Measurements from ENCODE around the gene NXPH2.
"Not testable (repeated sequence)": the region's sequence is repeated elsewhere in the genome, so short reads cannot be mapped to it uniquely, and the experiment has no call there.

The NXPH2 gene

DNA sequence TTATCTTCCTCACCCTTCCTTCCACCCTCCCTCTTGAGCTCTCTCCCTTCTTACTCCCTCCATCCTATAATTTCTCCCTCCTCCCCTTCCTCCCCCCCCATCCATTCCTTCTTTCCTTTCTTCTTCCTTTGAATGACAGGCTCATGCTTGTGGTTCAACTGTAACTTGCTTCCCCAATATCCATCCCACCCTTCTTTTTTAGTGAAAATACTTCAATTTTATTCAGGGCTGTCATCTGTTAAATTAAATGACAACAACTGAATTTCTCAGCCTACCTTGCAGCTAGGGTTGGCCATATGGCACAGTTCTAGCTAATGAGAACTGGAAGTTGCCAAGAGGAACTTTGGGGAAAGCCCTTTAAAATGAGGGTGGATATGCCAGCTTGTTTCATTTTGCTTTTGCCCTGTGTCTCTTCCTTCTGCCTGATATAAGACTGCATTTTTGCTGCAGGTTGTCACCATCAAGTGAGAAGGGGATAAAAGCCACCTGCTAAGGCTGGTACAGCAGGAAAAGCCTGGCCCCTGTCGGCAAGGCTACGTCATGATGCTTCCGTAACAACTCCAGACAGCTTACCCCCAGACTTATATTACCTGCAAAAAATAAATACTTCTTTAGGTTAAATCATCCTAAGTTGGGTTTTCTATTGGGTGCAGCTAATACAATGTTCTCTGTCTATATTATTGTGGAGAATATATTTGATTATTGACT, 121.8 kb downstream of the NXPH2 start:
- H3K9me3 ChIP-seq (ENCODE audit: insufficient read depth, low read depth, low read length) = no peaks in the 10 kb centered on the region
- no peak overlapping the region for H3K9ac ChIP-seq (ENCODE audit: low read depth, low read length)
- H3K4me1 ChIP-seq (ENCODE audit: insufficient read depth, low read length) = no peaks in the 10 kb centered on the region
- H3K4me3 ChIP-seq (ENCODE audit: low read length) = no peak overlapping the region
- no peak overlapping the region for H3K27ac ChIP-seq (ENCODE audit: low read length)
- no peaks in the 10 kb centered on the region for H3K36me3 ChIP-seq (ENCODE audit: insufficient read depth, low read depth, low read length)
- no peaks in the 10 kb centered on the region for H3K27me3 ChIP-seq (ENCODE audit: insufficient read depth, low read length)

DNA sequence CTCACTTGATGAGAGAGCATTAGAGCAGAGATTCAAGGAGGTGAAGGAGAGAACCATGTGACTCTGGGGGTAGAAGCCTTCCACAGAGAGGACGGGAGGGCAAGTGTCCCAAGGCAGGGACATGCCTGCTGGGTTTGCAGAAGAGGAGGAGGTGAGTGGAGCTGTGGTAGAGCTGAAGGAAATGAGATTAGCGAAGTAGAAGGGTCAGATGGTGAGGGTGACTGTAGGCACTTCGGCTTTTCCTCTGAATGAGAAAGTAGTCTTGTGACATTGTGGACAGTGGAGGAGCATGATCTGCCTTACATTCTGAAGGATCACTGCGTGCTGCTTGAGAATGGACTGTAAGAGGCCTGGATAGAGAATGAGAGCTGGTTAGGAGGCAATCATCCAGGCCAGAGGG, 126.0 kb downstream of the NXPH2 start:
- Histone ChIP-seq H3K27ac (ENCODE audit: low read length) (no peak overlapping the region), H3K4me3 (ENCODE audit: low read length) (no peak overlapping the region), H3K9me3 (ENCODE audit: insufficient read depth, low read depth, low read length) (no peaks in the 10 kb centered on the region), H3K9ac (ENCODE audit: low read depth, low read length) (no peak overlapping the region), H3K36me3 (ENCODE audit: insufficient read depth, low read depth, low read length) (no peaks in the 10 kb centered on the region), H3K27me3 (ENCODE audit: insufficient read depth, low read length) (no peaks in the 10 kb centered on the region), H3K4me1 (ENCODE audit: insufficient read depth, low read length) (peaks cover 9% of the 10 kb centered on the region; the same call in 1 of the 2 replicates)

DNA sequence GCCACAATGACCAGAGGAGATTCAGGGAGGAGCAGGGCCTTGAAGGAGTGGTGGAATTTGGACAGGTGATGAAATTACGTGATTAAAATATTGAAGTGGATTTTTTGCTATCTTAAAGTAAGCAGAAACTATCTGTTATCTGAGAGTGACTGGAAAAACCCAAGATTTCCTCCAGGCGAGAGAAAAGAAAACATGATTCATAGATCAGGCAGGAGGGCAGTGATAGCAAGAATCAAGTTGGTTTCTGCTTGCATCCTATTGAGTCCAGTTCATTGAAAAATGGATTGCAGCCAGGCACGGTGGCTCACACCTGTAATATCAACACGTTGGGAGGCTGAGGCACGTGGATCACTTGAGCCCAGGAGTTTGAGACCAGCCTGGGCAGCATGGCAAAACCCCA, 127.8 kb downstream of the NXPH2 start:
- Histone ChIP-seq H3K9ac (ENCODE audit: low read depth, low read length) (no peak overlapping the region), H3K27me3 (ENCODE audit: insufficient read depth, low read length) (no peaks in the 10 kb centered on the region), H3K4me3 (ENCODE audit: low read length) (no peak overlapping the region), H3K4me1 (ENCODE audit: insufficient read depth, low read length) (peaks cover 20% of the 10 kb centered on the region; the same call in 1 of the 2 replicates), H3K36me3 (ENCODE audit: insufficient read depth, low read depth, low read length) (no peaks in the 10 kb centered on the region), H3K9me3 (ENCODE audit: insufficient read depth, low read depth, low read length) (no peaks in the 10 kb centered on the region), H3K27ac (ENCODE audit: low read length) (no peak overlapping the region)

DNA sequence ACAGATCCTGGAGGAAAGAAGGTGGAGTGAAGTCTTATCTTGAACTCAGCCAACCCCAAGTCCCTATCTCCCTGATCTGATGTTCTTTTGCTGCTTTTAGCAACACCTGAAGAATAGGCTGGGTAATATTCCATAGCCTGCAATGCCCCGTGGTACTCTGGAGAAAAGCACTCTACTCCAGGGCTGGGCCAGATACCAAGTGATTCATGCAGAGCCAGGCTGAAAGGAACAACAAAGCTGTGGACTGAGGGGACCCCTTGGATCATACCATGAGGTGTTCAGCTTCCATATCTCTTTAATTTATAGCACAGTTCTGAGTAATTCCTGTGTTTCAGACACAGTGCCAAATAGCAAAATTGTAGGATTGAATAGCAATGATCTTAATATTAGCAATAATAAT, 130.6 kb downstream of the NXPH2 start:
- H3K9ac ChIP-seq (ENCODE audit: low read depth, low read length) = no peak overlapping the region
- no peak overlapping the region for H3K4me3 ChIP-seq (ENCODE audit: low read length)
- no peak overlapping the region for H3K27ac ChIP-seq (ENCODE audit: low read length)
- H3K27me3 ChIP-seq (ENCODE audit: insufficient read depth, low read length) = no peaks in the 10 kb centered on the region
- H3K4me1 ChIP-seq (ENCODE audit: insufficient read depth, low read length) = peaks cover 20% of the 10 kb centered on the region; the same call in 1 of the 2 replicates
- no peaks in the 10 kb centered on the region for H3K9me3 ChIP-seq (ENCODE audit: insufficient read depth, low read depth, low read length)
- H3K36me3 ChIP-seq (ENCODE audit: insufficient read depth, low read depth, low read length) = no peaks in the 10 kb centered on the region

DNA sequence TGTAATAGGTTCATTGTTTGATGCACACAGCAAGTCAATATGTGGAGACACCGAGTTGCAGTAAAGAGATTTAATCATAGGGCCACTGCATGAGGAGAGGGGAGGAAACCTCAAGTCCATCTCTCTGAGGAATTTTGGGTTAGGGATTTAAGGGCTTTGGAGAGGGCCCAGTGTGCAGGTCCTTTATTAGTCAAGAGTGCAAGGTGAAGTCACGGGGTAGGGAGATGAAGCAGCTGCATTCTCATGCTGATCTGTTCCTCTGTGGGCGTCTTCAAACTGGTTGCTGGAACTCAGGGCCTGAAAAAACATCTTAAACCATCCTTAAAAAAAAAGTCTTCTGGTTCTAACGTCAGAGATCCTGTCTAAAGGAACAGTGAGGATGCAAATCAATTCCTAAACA, 131.6 kb downstream of the NXPH2 start:
- no peaks in the 10 kb centered on the region for H3K9me3 ChIP-seq (ENCODE audit: insufficient read depth, low read depth, low read length)
- H3K9ac ChIP-seq (ENCODE audit: low read depth, low read length) = peak overlapping the region; percentile 2; the same call in 1 of the 2 replicates
- no peaks in the 10 kb centered on the region for H3K36me3 ChIP-seq (ENCODE audit: insufficient read depth, low read depth, low read length)
- no peaks in the 10 kb centered on the region for H3K27me3 ChIP-seq (ENCODE audit: insufficient read depth, low read length)
- H3K27ac ChIP-seq (ENCODE audit: low read length) = no peak overlapping the region
- H3K4me3 ChIP-seq (ENCODE audit: low read length) = no peak overlapping the region; the same call in 1 of the 2 replicates
- H3K4me1 ChIP-seq (ENCODE audit: insufficient read depth, low read length) = peaks cover 20% of the 10 kb centered on the region; the same call in 1 of the 2 replicates

DNA sequence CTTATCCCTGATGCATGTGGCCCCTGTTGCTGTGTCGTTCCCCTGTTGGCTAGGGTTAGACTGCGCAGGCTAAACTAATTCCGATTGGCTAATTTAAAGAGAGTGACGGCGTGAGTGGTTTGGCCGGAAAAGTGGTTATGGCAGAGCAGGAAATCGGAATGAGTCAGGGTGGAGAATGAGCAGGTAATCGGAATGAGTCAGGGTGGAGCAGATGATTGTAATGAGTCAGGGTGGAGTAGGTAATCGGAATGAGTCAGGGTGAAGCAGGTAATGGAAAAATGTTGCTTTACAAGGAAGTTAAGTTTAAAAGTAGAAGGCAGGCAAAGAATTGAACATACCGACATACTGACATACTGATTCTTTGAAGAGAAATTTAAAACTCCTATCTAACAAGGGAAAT, 135.4 kb downstream of the NXPH2 start:
- H3K36me3 ChIP-seq (ENCODE audit: insufficient read depth, low read depth, low read length); H3K27me3 ChIP-seq (ENCODE audit: insufficient read depth, low read length); H3K4me3 ChIP-seq (ENCODE audit: low read length); H3K27ac ChIP-seq (ENCODE audit: low read length); H3K9me3 ChIP-seq (ENCODE audit: insufficient read depth, low read depth, low read length); H3K9ac ChIP-seq (ENCODE audit: low read depth, low read length): not testable (repeated sequence)
- H3K4me1 ChIP-seq (ENCODE audit: insufficient read depth, low read length) = peaks cover 18% of the 10 kb centered on the region; the same call in 1 of the 2 replicates

DNA sequence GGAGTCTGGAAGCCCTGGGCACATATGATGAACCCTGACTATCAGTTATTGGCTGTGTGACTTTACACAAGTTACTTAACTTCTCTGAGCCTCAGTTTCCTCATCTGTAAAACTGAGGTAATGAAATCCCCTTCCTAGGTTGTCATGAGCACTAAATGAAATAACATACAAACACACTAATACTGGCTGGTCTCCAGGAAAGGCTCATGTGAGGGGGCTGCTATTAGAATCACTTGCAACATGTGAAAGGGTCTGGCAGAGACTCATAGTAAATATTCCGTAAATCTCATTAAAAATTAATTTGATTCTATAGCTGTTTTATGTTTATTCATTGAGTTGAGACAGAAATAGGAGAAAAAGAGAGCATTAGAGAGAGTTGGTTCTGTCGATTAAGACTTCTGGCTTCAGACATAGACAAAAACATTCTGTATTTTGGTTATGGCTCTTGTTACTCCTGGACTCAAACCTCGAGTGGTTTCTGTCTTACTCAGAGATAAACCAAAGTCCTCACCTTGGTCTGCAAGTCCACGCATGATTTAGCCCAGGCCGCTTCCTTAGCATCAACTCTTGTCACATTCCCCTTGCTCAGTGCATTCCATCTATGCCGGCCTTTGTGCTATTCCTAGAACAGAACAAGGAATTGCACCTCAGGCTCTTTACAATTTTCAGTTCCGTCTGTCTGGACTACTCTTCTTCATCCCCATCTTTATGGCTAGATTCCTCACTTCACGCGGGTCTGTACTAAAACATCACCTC, 139.1 kb downstream of the NXPH2 start:
- Histone ChIP-seq H3K27ac (ENCODE audit: low read length) (no peak overlapping the region), H3K4me3 (ENCODE audit: low read length) (no peak overlapping the region), H3K9me3 (ENCODE audit: insufficient read depth, low read depth, low read length) (no peaks in the 10 kb centered on the region), H3K9ac (ENCODE audit: low read depth, low read length) (no peak overlapping the region), H3K4me1 (ENCODE audit: insufficient read depth, low read length) (no peaks in the 10 kb centered on the region), H3K36me3 (ENCODE audit: insufficient read depth, low read depth, low read length) (no peaks in the 10 kb centered on the region), H3K27me3 (ENCODE audit: insufficient read depth, low read length) (no peaks in the 10 kb centered on the region)

DNA sequence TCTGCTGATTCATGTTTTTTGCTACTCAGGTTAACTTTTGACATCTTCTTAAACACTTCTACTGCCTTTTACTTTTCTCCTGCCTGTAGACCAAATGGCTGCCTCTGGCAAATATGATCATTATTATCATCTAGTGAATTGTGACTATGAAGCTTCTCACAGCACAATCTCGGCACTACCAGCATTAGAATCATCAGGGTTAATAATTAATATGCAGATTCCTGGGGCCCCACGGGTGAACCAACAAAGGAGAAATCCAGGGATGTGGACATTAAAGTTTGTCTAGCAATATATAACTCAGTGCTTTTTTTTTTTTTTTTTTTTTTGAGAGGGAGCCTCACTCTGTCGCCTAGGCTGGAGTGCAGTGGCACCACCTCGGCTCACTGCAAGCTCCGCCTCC, 142.5 kb downstream of the NXPH2 start:
- H3K4me1 ChIP-seq (ENCODE audit: insufficient read depth, low read length) = no peaks in the 10 kb centered on the region
- no peak overlapping the region for H3K9ac ChIP-seq (ENCODE audit: low read depth, low read length)
- H3K36me3 ChIP-seq (ENCODE audit: insufficient read depth, low read depth, low read length) = no peaks in the 10 kb centered on the region
- H3K9me3 ChIP-seq (ENCODE audit: insufficient read depth, low read depth, low read length) = peaks cover 10% of the 10 kb centered on the region; the same call in 1 of the 2 replicates
- no peak overlapping the region for H3K4me3 ChIP-seq (ENCODE audit: low read length)
- H3K27ac ChIP-seq (ENCODE audit: low read length) = no peak overlapping the region
- H3K27me3 ChIP-seq (ENCODE audit: insufficient read depth, low read length) = no peaks in the 10 kb centered on the region

DNA sequence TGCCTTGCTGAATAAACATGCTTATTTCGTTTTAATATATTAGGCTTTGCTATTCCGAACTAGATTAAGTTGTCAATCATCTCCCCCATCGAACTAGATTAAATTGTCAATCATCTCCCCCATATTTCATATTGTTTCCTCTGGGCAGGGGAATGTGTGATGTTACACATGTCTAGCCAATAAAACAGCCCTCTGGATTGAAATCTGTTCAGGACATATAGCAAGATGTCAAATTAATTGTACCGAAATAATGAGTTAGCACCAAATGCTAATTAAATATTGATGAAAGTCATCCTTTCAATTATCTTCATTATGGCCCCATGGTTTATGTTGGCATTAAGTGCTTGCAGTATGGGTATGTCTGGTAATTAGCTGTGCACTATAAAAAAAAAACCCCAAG, 143.1 kb downstream of the NXPH2 start:
- no peaks in the 10 kb centered on the region for H3K27me3 ChIP-seq (ENCODE audit: insufficient read depth, low read length)
- H3K4me3 ChIP-seq (ENCODE audit: low read length) = no peak overlapping the region
- H3K4me1 ChIP-seq (ENCODE audit: insufficient read depth, low read length) = no peaks in the 10 kb centered on the region
- peaks cover 11% of the 10 kb centered on the region; the same call in 1 of the 2 replicates for H3K9me3 ChIP-seq (ENCODE audit: insufficient read depth, low read depth, low read length)
- no peak overlapping the region for H3K9ac ChIP-seq (ENCODE audit: low read depth, low read length)
- H3K36me3 ChIP-seq (ENCODE audit: insufficient read depth, low read depth, low read length) = no peaks in the 10 kb centered on the region
- H3K27ac ChIP-seq (ENCODE audit: low read length) = no peak overlapping the region

DNA sequence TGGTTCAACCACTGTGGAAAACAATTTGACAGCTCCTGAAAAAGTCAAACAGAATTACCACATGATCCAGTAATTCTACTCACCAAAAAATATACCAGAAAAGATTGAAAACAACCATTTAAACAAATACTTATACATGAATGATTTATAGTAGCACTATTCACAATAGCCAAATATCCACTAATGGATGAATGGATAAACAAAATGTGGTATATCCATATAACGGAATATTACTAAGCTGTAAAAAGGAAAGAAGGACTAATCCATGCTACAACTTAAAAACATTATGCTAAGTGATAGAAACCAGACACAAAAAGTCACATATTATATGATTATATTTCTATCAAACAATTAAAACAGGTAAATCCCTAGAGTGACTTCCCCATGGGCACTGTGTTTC, 147.1 kb downstream of the NXPH2 start:
- Histone ChIP-seq H3K9me3 (ENCODE audit: insufficient read depth, low read depth, low read length) (peaks cover 11% of the 10 kb centered on the region; the same call in 1 of the 2 replicates), H3K36me3 (ENCODE audit: insufficient read depth, low read depth, low read length) (no peaks in the 10 kb centered on the region), H3K4me3 (ENCODE audit: low read length) (no peak overlapping the region), H3K9ac (ENCODE audit: low read depth, low read length) (no peak overlapping the region), H3K4me1 (ENCODE audit: insufficient read depth, low read length) (no peaks in the 10 kb centered on the region), H3K27me3 (ENCODE audit: insufficient read depth, low read length) (no peaks in the 10 kb centered on the region), H3K27ac (ENCODE audit: low read length) (no peak overlapping the region)

DNA sequence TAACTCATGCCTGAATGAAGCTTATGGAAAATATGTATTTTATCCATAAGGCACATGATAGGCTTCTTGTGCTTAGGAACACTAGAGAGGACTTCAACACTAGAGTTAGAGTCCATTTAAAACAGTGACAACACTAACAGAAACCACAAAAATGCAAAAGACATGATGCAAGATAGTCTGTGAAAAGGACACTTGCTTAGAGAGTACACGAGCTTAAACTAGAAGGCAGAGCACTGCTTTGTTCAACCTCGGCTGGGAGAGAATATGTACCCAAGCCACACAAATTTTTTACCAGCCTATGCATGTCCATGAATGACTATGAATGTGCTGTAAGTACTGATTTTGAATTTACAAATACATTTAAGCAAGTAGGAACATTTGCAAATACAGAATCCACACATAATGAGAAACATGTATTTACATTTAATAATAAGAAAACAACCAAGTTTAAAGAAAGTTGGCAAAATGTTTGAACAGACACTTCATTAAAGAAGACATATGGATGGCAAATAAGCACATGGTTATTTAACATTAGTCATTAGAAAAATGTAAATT, 148.0 kb downstream of the NXPH2 start:
- Histone ChIP-seq H3K27ac (ENCODE audit: low read length) (no peak overlapping the region), H3K4me1 (ENCODE audit: insufficient read depth, low read length) (no peaks in the 10 kb centered on the region), H3K9me3 (ENCODE audit: insufficient read depth, low read depth, low read length) (peaks cover 11% of the 10 kb centered on the region; the same call in 1 of the 2 replicates), H3K9ac (ENCODE audit: low read depth, low read length) (no peak overlapping the region), H3K4me3 (ENCODE audit: low read length) (no peak overlapping the region), H3K27me3 (ENCODE audit: insufficient read depth, low read length) (no peaks in the 10 kb centered on the region), H3K36me3 (ENCODE audit: insufficient read depth, low read depth, low read length) (no peaks in the 10 kb centered on the region)

DNA sequence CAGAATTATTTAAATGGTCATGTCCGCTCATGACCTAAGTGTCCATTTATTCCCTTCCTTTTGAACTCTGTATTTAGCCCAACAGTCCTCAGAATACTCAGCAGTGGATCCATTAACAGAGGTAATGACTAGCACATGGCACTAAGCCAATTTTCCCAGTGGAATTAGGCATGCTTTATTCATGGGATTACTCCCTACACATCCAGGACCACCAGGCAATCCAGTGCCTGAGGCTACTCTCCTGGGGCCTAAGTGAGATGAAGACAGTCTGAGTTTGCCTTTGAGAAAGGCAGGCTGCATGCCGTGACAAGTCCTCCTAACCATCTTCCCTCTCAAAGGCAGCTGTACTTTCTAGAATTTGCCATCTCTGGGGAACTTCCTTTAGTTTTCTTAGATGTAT, 150.0 kb downstream of the NXPH2 start:
- no peaks in the 10 kb centered on the region for H3K27me3 ChIP-seq (ENCODE audit: insufficient read depth, low read length)
- H3K4me1 ChIP-seq (ENCODE audit: insufficient read depth, low read length) = no peaks in the 10 kb centered on the region
- H3K27ac ChIP-seq (ENCODE audit: low read length) = no peak overlapping the region
- peaks cover 11% of the 10 kb centered on the region; the same call in 1 of the 2 replicates for H3K9me3 ChIP-seq (ENCODE audit: insufficient read depth, low read depth, low read length)
- no peaks in the 10 kb centered on the region for H3K36me3 ChIP-seq (ENCODE audit: insufficient read depth, low read depth, low read length)
- H3K9ac ChIP-seq (ENCODE audit: low read depth, low read length) = no peak overlapping the region
- H3K4me3 ChIP-seq (ENCODE audit: low read length) = no peak overlapping the region
